Stimulated activated CD4-positive, alpha-beta T cell treated with anti-CD3 and anti-CD28 coated beads, Interleukin-12 subunit alpha, Interleukin-12 subunit beta, amount 100 ng/mL, for 4 hours (primary cell): ENCODE data around the gene LRGUK.
"Not testable (repeated sequence)": the region's sequence is repeated elsewhere in the genome, so short reads cannot be mapped to it uniquely, and the experiment has no call there.

Source experiments
- DNase-seq: peaks from one replicate; pipeline ENCODE4 v3.0.0-alpha.2; 2020

The LRGUK gene

DNA sequence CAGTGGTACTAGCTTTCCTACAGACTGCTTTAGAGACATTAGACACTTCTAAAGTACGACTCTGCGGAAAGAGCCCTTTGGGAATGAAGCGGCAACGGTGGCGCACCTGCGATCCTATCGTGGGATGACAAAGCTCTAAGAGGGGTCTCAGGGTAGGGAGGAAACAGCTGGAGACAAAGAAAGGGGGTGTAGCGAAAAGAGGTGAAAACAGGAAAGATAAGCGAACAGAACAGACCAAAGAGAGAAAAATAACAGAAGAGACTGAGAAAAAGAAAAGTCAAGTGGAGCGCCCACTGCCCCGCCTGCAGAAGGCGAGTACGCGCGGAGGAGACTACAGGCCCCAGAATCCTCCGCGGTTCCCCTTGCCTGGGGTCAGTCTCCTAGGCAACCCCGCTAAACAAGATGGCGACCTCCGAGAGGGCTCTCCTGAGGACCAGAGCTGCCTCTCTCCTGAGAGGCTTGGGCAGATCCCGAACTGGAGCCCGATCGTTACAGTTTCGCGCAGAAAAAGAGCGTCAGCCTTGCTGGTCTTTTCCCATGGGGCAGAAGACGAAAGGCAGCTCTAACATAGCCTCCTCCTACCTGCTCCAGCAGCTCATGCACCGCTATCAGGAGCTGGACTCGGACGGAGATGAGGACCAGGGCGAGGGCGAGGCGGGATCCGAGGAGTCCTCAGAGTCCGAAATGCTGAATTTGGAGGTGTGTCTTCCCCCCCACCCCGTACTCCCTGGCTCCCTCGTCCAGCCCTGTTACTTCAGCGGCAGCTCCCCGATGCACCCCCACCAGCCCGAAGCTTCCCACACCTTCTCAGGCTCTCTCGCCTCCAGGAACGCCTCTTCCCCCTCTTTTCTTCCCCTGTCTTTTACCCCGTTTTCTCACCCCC is at the start of gene LRGUK:
Gene LRGUK, plus strand, starts transcription at position 375 of the 883 bp plus-strand sequence. Its CDS starts 28 bp downstream, at position 403.
- DNase-seq: peak; percentile 68

GRCh38 chr7:134077560-134077959 is 49.6 kb upstream of the LRGUK start:
- DNase-seq: not testable (repeated sequence)

DNA sequence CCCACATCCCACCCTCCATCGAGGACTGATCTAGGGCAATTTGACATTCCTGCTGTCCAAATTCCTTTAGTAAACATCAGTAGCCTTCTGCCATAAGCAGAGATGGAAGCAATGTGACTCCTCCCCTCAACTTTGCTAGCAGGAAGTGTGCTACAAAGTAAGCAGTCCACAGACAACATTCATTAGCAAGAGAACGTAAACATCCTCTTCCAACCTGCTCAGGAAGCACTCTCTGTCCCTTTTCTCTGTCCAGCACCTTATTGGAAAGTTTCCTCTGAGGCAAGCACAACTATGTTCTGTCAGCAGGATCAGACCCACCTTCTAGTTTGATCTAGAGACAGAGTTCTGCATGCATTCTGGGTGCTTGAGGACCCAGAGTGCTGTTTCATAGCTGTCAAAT is 48.1 kb upstream of the LRGUK start:
- no peak for DNase-seq

DNA sequence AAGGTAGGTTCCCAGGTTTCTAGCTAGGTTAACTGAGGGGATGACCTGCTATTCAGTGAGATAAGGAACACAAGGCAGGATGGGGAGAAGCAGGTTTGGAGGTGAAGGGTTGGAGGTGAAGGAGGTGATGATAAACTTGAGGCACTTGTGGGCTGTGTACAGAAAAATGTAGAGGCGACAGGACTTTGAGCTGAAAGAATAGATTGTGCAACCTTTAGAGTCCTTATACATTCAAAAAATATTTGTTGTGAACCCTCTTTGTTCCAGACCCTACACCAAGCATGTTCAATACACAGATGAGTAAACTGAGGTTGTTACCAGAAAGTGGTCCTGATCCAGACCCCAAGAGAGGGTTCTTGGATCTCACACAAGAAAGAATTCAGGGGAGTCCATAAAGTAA is 45.4 kb upstream of the LRGUK start:
- no peak for DNase-seq

DNA sequence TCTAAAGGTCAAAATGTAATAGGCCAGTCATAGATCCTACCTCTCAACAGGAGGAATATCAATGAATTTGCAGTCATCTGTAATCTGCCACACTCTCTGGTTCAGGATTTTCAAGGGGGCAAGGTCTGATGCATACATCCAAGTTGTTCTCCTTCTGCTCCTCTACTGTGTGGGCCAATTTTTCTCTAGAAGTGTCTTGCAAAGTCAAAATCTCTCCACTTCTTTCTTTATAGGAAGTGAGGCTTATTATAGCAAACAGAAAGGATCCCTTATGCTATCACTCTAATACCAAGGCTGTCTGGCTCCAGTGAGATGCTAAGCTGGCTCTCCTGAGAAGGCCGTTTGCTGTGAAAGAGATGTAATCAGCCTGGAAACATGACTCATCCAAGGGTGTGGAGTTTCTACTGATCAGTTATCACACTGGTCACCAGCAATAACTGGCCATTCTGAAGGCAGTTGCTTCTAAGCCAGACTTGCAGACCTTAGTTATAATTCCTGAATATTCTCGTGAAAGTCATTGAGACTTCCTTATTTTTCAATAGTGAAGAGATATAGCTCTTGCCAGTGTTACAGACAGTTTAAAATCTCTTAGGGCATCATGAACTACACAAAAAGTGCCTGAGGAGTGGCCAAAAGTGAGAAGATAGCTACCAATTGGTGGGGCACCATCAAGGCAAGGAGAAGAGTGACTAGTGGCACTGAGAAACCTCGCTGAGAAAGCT is 43.2 kb upstream of the LRGUK start:
- DNase-seq: no peak

GRCh38 chr7:134084488-134085144 is 42.5 kb upstream of the LRGUK start:
- no peak for DNase-seq

GRCh38 chr7:134085311-134085710 is 41.8 kb upstream of the LRGUK start:
- no peak for DNase-seq

- no peak for DNase-seq
Measured at GRCh38 chr7:134086998-134087735, 40.0 kb upstream of the LRGUK start.

GRCh38 chr7:134088199-134088598 is 38.9 kb upstream of the LRGUK start:
- no peak for DNase-seq

DNA sequence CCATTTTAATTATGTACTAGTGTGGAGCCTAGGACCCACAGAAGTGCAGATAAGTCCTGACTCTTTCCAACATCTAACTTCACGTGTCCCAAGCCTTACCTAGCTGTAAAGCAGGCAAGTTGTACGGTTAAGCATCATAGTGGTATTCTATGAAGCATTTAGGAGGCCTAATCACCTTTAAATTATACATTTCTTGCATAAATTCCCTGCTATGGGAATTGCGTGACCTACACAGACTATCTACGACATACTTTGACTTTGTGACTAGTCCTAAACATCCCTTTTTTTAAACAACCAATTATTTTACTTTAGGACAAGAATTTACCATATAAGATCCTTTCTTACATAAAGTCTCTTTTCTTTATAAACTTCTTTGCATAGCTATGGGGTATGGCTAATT is 37.7 kb upstream of the LRGUK start:
- no peak for DNase-seq

- DNase-seq: no peak
Measured at GRCh38 chr7:134098072-134098471, 29.1 kb upstream of the LRGUK start.

DNA sequence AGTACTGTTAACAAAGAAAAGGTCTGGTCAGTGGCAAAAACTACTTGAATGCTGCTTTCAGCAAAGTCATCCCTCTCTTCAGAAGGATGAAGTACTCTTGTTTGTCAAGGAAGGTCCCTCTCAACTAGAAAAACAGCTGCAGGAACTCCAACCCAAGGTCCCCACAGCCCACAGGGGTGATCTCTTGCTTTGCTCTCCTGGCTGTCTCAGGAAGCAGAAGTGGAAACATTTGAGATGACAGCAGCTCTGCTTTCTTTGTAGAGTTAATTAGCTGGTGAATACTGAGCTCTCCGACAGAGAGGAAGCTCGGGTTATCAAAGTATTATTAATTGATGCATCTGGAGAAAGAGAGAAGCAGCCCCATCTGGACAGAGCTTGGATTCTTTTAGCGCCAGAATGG is 25.4 kb upstream of the LRGUK start:
- no peak for DNase-seq

- DNase-seq: no peak
Measured at GRCh38 chr7:134104166-134104565, 23.0 kb upstream of the LRGUK start.

GRCh38 chr7:134105841-134106240 is 21.3 kb upstream of the LRGUK start:
- DNase-seq: no peak

DNA sequence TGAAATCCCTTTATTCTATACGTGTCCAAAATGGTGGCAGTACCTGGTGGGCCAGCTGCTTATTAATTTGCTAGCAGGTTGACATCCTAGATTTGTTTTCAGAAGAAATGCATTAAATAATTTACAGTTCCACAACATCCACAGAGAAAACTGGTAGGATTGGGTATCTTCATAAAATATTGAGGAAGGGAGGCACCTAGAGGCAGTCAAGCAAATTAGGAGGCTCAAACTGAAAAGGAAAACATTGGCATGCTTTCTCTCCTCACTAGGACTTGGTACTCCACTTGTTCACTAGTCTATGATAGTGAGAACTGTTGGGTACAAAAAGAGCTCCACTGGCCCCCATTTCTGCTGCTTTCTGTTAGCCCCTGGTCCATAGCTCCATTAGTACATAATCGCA is 18.3 kb upstream of the LRGUK start:
- no peak for DNase-seq

- DNase-seq: no peak
Measured at GRCh38 chr7:134113655-134114054, 13.5 kb upstream of the LRGUK start.

- DNase-seq: no peak
Measured at GRCh38 chr7:134114992-134115391, 12.1 kb upstream of the LRGUK start.

DNA sequence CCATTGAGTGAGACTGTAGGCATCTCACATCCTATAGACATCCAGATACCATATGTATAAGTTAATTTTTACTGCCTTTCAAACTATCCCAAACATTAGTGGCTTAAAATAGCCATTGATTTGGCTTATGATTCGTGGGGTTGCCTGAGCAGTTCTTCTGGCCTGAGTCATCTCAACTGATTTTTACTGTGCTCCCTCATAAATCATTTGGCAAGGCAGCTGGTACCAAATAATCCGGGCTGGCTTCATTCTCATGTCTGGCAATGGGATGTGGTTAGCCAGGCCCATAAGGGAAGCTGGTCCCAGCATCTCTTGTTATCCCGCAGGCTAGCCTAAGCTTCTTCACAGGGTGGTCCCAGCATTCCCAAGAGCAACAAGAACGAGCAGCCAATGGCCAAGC is 6.7 kb upstream of the LRGUK start:
- no peak for DNase-seq

GRCh38 chr7:134121632-134122139 is 5.5 kb upstream of the LRGUK start:
- no peak for DNase-seq

- no peak for DNase-seq
Measured at GRCh38 chr7:134122980-134123379, 4.2 kb upstream of the LRGUK start.

GRCh38 chr7:134126146-134126545 is 994 bp upstream of the LRGUK start:
- DNase-seq: no peak

- no peak for DNase-seq
Measured at GRCh38 chr7:134126596-134126965, 559 bp upstream of the LRGUK start.

GRCh38 chr7:134128829-134129228 is 1.7 kb downstream of the LRGUK start:
- no peak for DNase-seq
